Dedifferentiated amniotic fluid mesenchymal stem cell (primary cell): ENCODE results near the gene SARNP.

Source experiments
- DNase-seq: peaks from one replicate; pipeline ENCODE4 v3.0.0-alpha.2; 2016; ENCODE audit errors: extremely low spot score

SARNP gene

GRCh38 chr12:55743406-55744339 lies 73.9 kb downstream of the SARNP start:
- peak; percentile 51 for DNase-seq

- DNase-seq, result peak; percentile 75
Observed at GRCh38 chr12:55742719-55743405, 74.7 kb downstream of the SARNP start, which contains the start of gene GDF11. GDF11 (plus strand) TSS chr12:55743122; CDS start chr12:55743317, 195 bp downstream.

- DNase-seq, result no peak
Observed at GRCh38 chr12:55741931-55742680, 75.4 kb downstream of the SARNP start.

GRCh38 chr12:55739025-55739378 lies 78.5 kb downstream of the SARNP start:
- no peak for DNase-seq

- peak; percentile 91 for DNase-seq
Observed at GRCh38 chr12:55738123-55739024, 79.2 kb downstream of the SARNP start.

- no peak for DNase-seq
Observed at GRCh38 chr12:55737581-55738122, 79.9 kb downstream of the SARNP start.

GRCh38 chr12:55736780-55737580 lies 80.5 kb downstream of the SARNP start:
- DNase-seq, result no peak

- no peak for DNase-seq
Observed at GRCh38 chr12:55736076-55736475, 81.4 kb downstream of the SARNP start.

- no peak for DNase-seq
Observed at GRCh38 chr12:55734595-55734994, 82.9 kb downstream of the SARNP start.

- DNase-seq, result no peak
Observed at GRCh38 chr12:55733858-55734257, 83.7 kb downstream of the SARNP start.

GRCh38 chr12:55733021-55733555 lies 84.4 kb downstream of the SARNP start:
- no peak for DNase-seq

- no peak for DNase-seq
Observed at GRCh38 chr12:55732288-55732687, 85.2 kb downstream of the SARNP start.

- DNase-seq, result no peak
Observed at GRCh38 chr12:55729819-55730818, 87.4 kb downstream of the SARNP start.

- DNase-seq, result peak; percentile 89
Observed at GRCh38 chr12:55728939-55729818, 88.3 kb downstream of the SARNP start, which contains the start of gene CD63. CD63 (minus strand) TSS chr12:55729009; CDS start chr12:55728341, 668 bp downstream.

- DNase-seq, result no peak
Observed at GRCh38 chr12:55728186-55728938, 89.2 kb downstream of the SARNP start.

- peak; percentile 36 for DNase-seq
Observed at GRCh38 chr12:55727643-55728185, 89.8 kb downstream of the SARNP start.
